HepG2 (cell line): ENCODE results near the gene KRTAP10-5. TPM values are rescaled to one million over a fixed set of nuclear protein-coding genes. Genes with fewer than 3 reads are reported as not detected.
A peak's percentile ranks its signal among the peaks of the same experiment; 100 is the strongest.

Source experiments
- CHD2 ChIP-seq: IDR thresholded peaks from 2 replicates; pipeline ENCODE4 v1.6.1; 2011; ENCODE audit warnings: low read depth, low read length, improper control_type of control experiment
- NFIC ChIP-seq: IDR thresholded peaks from 2 replicates; pipeline ENCODE4 v1.6.1; 2012; ENCODE audit warnings: mild to moderate bottlenecking, low read length, inconsistent platforms
- ZNF12 ChIP-seq: sonication (generic); formaldehyde crosslinking; IDR thresholded peaks from 2 replicates; pipeline ENCODE4 v1.5.0; 2020; ENCODE audit warnings: missing genetic modification reagents
- ZNF441 ChIP-seq: sonication (generic); formaldehyde crosslinking; IDR thresholded peaks from 2 replicates; pipeline ENCODE4 v1.7.0; 2021; ENCODE audit warnings: missing genetic modification reagents, borderline replicate concordance
- ZNF646 ChIP-seq: sonication (generic); formaldehyde crosslinking; IDR thresholded peaks from 2 replicates; pipeline ENCODE4 v1.9.0; 2021; ENCODE audit warnings: mild to moderate bottlenecking, missing genetic modification reagents
- ZNF781 ChIP-seq: sonication (generic); formaldehyde crosslinking; IDR thresholded peaks from 2 replicates; pipeline ENCODE4 v1.5.1; 2020; ENCODE audit warnings: borderline replicate concordance, mild to moderate bottlenecking, missing genetic modification reagents; ENCODE audit errors: not compliant biosample characterization
- polyA plus RNA-seq, 8 experiments: library from polyadenylated mRNA; depleted of rRNA in 3 of 8; stranded (reverse) in 7 of 8; unstranded in 1 of 8; fragments of >200 nt; fragmentation: Illumina TruSeq in 4 of 8; extraction: Trizol in 4 of 8; gene quantifications; 2 replicates each; pipeline versions ENCODE4 v1.2.1 to v1.2.3, GENCODE V29; 2011 to 2016; ENCODE audit warnings: low read depth in 4 of 8, missing spikeins in 1 of 8, mixed read lengths in 1 of 8; ENCODE audit not compliant: insufficient read depth in 1 of 8
- total RNA-seq, 5 experiments: library from RNA; depleted of rRNA; stranded (reverse); fragments of >200 nt; fragmentation: Illumina TruSeq; extraction: Trizol; gene quantifications; 2 replicates each; pipeline ENCODE4 v1.2.3, GENCODE V29; 2016; ENCODE audit warnings: low read depth in 1 of 5

KRTAP10-5 gene
- total and polyA plus RNA-seq, 2 of the 13 experiments (the other 11 are each of a cell fraction or from before 2014, with no cell fraction given), result not detected

- no peak for TF ChIP-seq NFIC
- TF ChIP-seq ZNF646 (CRISPR knock-in tag), result peak; percentile 64; the same call in 1 of the 2 replicates
- peak; percentile 68 for TF ChIP-seq ZNF781 (CRISPR knock-in tag)
- no peak for TF ChIP-seq CHD2
- 0 out of 2 replicates have a peak, but pooled peaks have one; percentile 40 for TF ChIP-seq ZNF441 (CRISPR knock-in tag)
- TF ChIP-seq ZNF12 (CRISPR knock-in tag), result no peak
- TF ChIP-seq, all 625 proteins: peak for 265
Measured at GRCh38 chr21:44593598-44594405, 13.4 kb upstream of the KRTAP10-5 start (continued).
